HG03354 (cell line): ENCODE data around the gene SETBP1.

Source experiments
- ATAC-seq: cut with Tn5 transposase; IDR thresholded peaks from one replicate; pipeline ENCODE4 v1.9.1; 2021; ENCODE audit warnings: mild to moderate bottlenecking; ENCODE audit not compliant: unreplicated experiment, poor library complexity, severe bottlenecking

Gene SETBP1

DNA sequence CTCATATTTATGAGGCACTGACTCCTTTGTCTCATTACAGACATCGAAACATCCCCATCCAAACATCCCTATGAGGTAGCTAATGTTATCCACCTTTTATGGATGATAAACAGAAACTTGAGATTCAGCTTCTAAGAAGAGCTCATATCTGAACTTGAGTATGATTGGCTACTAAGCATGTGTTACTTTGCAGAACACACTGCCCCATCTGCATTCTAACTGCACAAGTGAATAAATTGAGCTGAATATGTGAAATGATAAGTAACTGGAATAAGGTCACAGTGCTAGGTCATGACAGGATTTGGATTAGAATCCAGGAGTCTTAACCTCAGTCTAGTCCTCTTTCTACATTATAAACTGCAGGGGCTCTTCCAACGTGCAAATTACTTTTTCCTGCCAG lies 172.7 kb downstream of the SETBP1 start:
- ATAC-seq, result no peak

GRCh38 chr18:44855681-44856080 lies 175.0 kb downstream of the SETBP1 start:
- no peak for ATAC-seq

- ATAC-seq, result no peak
Observed at GRCh38 chr18:44856157-44856556, 175.5 kb downstream of the SETBP1 start.

DNA sequence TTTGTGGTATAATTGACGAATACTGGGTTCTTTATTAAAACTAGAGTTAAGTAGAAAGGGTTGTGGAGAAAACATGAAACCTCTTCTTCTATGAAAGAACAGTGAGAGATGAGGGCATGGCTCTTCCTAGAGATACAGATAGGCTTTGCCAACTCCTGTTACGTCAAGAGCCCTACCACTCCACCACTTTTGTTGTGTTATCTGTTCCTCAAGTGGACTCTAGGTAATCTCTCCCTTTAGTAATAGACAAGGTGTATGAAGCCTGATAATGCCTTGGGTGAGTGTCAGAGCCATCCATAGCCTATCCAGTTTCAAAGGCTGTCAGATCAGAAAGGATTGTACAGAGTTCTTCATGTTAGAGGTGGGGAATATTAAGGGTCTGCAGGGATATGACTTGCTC lies 176.4 kb downstream of the SETBP1 start:
- no peak for ATAC-seq

DNA sequence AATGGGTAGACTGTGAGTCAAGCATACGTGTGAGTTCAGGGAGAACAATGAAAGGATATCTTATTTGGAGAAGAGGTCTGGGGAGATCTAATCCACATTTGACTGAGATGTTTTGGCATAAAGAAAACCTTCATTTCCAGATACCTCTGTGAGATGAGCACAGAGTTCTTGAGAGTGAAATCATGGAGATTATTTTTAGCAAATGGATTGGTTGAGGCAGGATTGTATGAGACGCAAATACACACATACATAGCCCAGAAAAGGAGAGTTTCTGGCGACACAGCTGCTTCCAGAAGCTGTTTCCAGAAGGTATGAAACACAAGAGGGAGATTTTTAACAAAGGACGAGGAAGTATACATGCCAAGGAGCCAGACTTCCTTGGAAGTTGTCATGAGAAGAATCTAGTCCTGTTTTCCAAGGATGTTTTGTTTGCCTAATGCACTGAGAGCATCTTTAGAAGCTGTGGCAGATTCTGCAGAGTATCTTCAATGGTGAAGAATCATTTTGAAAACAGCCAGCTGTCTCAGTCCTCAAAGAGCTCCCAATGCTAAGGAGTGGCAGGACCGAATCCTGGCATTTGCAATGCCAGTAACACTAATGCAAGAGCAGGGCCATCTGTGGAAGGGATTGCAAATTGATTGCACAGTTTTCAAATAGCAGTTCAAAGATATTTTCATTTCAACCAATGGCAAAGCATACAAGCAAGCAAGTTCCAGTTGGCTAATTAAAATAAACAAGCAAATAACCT lies 177.2 kb downstream of the SETBP1 start:
- ATAC-seq, result no peak

DNA sequence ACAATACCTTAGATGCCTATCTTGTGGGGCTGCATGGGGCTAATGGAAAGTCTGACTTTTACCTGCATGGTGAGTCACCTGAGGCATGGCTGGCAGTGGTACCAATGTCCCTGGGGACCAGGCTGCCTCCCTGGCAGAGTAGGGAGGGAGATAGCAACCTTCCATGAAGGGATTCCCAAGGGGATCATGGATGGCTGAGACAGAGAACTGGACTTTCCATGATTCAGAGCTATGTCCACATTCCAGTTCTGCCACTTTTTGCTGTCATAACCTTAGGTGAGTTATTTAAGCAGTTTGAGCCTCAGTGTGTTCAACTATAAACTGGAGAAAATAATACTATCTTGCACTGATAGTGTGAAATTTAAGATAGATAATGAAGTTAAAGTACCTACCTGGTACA lies 178.6 kb downstream of the SETBP1 start:
- no peak for ATAC-seq

GRCh38 chr18:44859751-44860439 lies 179.2 kb downstream of the SETBP1 start:
- no peak for ATAC-seq

DNA sequence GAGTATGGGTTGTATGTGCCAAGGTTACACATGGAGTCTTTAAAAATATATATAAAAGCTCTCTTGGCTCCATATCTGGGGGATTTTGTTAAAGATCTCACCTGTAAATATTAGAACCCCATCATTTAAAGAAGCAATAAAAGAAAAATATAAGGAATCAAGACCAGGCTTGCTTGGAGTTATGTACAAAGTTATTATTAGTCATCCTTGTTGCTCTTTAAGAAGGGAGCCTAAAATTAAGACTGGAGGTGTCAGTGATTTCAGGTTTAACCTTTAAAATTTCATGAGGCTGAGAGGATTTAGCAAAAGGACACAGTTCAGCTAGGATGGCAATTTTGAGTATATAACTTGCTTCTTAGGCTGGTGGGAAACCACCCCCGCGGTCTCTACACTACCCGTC lies 181.4 kb downstream of the SETBP1 start:
- ATAC-seq, result no peak

DNA sequence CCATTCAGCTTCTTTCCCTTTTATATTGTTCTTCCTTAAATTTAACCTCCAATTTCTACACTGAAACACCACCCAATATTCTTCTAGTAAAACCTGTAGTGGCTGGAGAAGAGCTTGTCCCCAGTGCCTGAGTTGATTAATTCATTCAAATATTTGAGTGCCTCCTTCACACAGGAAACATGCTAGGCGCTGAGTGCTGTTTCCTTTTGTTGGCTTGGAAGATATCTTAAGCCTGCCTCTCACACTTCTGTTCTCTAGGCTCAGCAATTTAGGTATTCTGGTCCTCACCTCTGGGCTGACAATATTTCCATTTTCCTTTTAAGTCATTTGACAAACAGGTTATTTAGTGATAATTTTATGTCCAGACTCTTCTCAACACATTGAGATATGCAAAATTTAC lies 185.4 kb downstream of the SETBP1 start:
- no peak for ATAC-seq

- ATAC-seq, result no peak
Observed at GRCh38 chr18:44869533-44869932, 188.8 kb downstream of the SETBP1 start.

- ATAC-seq, result no peak
Observed at GRCh38 chr18:44870631-44871502, 190.2 kb downstream of the SETBP1 start.

DNA sequence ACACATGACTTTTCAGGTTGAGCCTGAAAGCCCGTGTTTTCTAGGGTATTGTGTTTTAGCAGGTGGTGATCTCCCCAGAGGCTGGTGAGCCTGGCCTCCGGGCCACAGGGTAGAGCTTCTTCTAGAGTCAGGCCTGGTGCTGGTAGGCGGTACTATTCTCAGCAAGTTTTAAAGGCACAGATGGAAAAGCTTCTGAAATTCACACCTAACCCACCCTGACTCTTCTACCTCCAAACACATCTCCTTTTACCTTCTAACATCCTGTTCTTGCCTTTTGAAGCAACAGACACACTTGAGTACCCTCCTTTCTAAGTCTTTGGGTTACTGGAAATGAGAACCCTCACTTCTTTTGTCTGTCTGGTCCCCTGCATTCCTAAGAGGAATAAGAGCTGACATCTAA lies 191.1 kb downstream of the SETBP1 start:
- ATAC-seq, result no peak

GRCh38 chr18:44876024-44876423 lies 195.3 kb downstream of the SETBP1 start:
- ATAC-seq, result no peak

DNA sequence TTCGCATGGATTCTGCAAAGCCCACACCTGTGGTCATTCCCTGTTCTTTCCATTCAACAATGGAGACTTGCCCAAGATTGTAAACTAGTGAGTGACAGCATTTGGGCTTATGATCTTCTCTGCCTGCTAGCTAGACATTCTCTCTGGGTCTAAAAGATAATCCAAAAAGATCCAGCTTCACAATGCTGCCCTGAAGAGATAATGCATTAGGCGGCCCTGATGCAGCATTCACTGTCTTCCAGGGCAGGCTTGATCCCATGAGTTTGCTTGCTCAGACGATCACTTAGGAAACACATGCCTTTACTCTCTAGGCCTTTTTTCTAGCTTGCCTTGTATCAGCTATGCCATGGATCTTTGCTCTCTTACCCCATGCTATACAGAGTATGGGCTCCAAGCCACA lies 196.1 kb downstream of the SETBP1 start:
- no peak for ATAC-seq

GRCh38 chr18:44878335-44878734 lies 197.6 kb downstream of the SETBP1 start:
- ATAC-seq, result no peak

- no peak for ATAC-seq
Observed at GRCh38 chr18:44880170-44880569, 199.5 kb downstream of the SETBP1 start.

- no peak for ATAC-seq
Observed at GRCh38 chr18:44881461-44882162, 200.9 kb downstream of the SETBP1 start.

GRCh38 chr18:44882163-44882868 lies 201.6 kb downstream of the SETBP1 start:
- no peak for ATAC-seq

- no peak for ATAC-seq
Observed at GRCh38 chr18:44883671-44884070, 203.0 kb downstream of the SETBP1 start.
